ENCODE results near the gene HSD11B2. TPM values are rescaled to one million over a fixed set of nuclear protein-coding genes. Genes with fewer than 3 reads are reported as not detected.

Gene HSD11B2
- total and polyA plus RNA-seq, 10 of the 15 experiments (the other 5 are each of a cell fraction or from before 2014, with no cell fraction given): 0.09 to 0.34 (median 0.21) TPM; not detected in 2

DNA sequence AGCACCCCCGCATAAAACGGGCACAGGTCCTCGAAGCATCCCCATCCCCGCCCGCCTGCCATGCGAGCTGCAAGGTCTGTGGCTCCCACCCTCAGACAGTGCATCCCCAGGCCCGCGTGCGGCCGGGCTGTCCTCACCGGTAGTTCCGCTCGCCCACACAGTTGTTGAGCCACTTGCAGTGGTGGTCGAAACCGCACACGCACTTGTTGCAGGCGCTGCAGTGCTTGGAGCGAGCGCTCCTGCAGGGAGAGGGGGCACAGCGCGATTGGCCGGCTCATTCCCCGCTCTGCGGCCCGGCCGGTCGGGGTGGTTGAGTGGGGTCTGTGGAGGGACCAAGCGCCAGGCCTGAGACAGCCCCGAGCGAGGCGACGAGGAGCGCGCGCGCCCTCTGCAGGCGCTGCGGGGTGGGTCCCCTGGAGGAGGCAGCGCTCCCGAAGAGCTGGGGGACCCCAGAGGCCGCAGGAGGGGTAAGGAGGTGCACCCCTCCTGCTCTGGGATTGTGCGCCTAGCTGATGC is 31.6 kb upstream of the HSD11B2 start:
- Histone ChIP-seq H3K27me3 (replicated peaks in 1 of 2; ENCODE audit: control insufficient read depth in 2 of 2, insufficient read depth in 2 of 2, low read length in 1 of 2) (peaks cover 1 to 6% of the 10 kb centered on the region in 2 experiments), H4K20me1 (ENCODE audit: control insufficient read depth, insufficient read depth) (no peaks in the 10 kb centered on the region), H2AFZ (ENCODE audit: control insufficient read depth, low read depth, low read length) (no peak overlapping the region), H3K9ac (ENCODE audit: control insufficient read depth, insufficient read depth, low read length) (no peak overlapping the region), H3K4me2 (ENCODE audit: control insufficient read depth, insufficient read depth) (no peak overlapping the region), H3K36me3 (ENCODE audit: control insufficient read depth in 2 of 2, insufficient read depth in 2 of 2, low read length in 1 of 2) (no peaks in the 10 kb centered on the region), H3K4me3 (no peak overlapping the region), H3K79me2 (ENCODE audit: control insufficient read depth, insufficient read depth, low read length) (no peaks in the 10 kb centered on the region), H3K4me1 (ENCODE audit: control insufficient read depth, insufficient read depth, low read length) (no peaks in the 10 kb centered on the region), H3K9me3 (replicated peaks; ENCODE audit: control insufficient read depth, insufficient read depth, low read length) (no peaks in the 10 kb centered on the region), H3K27ac (ENCODE audit: control insufficient read depth, insufficient read depth) (no peak overlapping the region)
- peak; percentile 85 for ATAC-seq
- intact Hi-C loops (cut with micrococcal nuclease; ENCODE audit: unreplicated experiment) (loop anchor here (5.0 kb wide), 1 partner anchor 122 kb away; the partner anchor contains the start of gene PLEKHG4), in situ Hi-C loops (cut with MboI) (no loop called here)
- BruUV-seq (replicated peaks): no TSS peak
- FAIRE-seq: no peak
- POLR2A ChIA-PET: no interaction called here
- WGBS (ENCODE audit: insufficient coverage, insufficient replicate concordance, low lambda C conversion rate, missing lambda C conversion rate): 17% methylated on average over 34 of the region's 42 CpGs
- RAD21 ChIA-PET (ENCODE audit: unreplicated experiment): interaction anchor here (0.6 to 2.2 kb wide), 9 partner anchors 11 to 152 kb away, joined by 3 to 19 read pairs (median 3); partner anchors contain the start of gene FHOD1
- CTCF ChIA-PET: interaction anchor here (0.6 to 1.5 kb wide), 19 partner anchors 10 to 738 kb away, joined by 3 to 14 read pairs (median 4); partner anchors contain the start of gene LRRC36
- no peak for DNase-seq (ENCODE audit: low read depth, low spot score)
- SMC1A ChIA-PET (ENCODE audit: uncharacterized antibody, unreplicated experiment): interaction anchor here (1.9 kb wide), 1 partner anchor 138 kb away, joined by 5 read pairs; no protein-coding TSS in a partner anchor
- TF ChIP-seq RAD21 (IDR thresholded peaks at IDR 0.05; ENCODE audit: insufficient read depth, low read depth, low read length) (peak; percentile 74), SMC3 (IDR thresholded peaks at IDR 0.05; ENCODE audit: borderline replicate concordance, low read length) (peak; percentile 63), RUNX3 (IDR thresholded peaks at IDR 0.05; ENCODE audit: low read length) (peak; percentile 30; the same call in 1 of the 2 replicates), KDM1A (IDR thresholded peaks at IDR 0.05; ENCODE audit: borderline replicate concordance) (no peak), NFXL1 (IDR thresholded peaks at IDR 0.05; ENCODE audit: borderline replicate concordance) (no peak)
- TF ChIP-seq, protein P1, sequence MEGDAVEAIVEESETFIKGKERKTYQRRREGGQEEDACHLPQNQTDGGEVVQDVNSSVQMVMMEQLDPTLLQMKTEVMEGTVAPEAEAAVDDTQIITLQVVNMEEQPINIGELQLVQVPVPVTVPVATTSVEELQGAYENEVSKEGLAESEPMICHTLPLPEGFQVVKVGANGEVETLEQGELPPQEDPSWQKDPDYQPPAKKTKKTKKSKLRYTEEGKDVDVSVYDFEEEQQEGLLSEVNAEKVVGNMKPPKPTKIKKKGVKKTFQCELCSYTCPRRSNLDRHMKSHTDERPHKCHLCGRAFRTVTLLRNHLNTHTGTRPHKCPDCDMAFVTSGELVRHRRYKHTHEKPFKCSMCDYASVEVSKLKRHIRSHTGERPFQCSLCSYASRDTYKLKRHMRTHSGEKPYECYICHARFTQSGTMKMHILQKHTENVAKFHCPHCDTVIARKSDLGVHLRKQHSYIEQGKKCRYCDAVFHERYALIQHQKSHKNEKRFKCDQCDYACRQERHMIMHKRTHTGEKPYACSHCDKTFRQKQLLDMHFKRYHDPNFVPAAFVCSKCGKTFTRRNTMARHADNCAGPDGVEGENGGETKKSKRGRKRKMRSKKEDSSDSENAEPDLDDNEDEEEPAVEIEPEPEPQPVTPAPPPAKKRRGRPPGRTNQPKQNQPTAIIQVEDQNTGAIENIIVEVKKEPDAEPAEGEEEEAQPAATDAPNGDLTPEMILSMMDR (IDR thresholded peaks at IDR 0.05 in 2 of 3, conservative IDR thresholded peaks at IDR 0.05 in 1 of 3; ENCODE audit: control insufficient read depth in 2 of 3, extremely low read depth in 1 of 3, insufficient read depth in 1 of 3, low read depth in 3 of 3, low read length in 3 of 3): peak; percentile 67 to 80 (median 71)
- TF ChIP-seq, protein P2, sequence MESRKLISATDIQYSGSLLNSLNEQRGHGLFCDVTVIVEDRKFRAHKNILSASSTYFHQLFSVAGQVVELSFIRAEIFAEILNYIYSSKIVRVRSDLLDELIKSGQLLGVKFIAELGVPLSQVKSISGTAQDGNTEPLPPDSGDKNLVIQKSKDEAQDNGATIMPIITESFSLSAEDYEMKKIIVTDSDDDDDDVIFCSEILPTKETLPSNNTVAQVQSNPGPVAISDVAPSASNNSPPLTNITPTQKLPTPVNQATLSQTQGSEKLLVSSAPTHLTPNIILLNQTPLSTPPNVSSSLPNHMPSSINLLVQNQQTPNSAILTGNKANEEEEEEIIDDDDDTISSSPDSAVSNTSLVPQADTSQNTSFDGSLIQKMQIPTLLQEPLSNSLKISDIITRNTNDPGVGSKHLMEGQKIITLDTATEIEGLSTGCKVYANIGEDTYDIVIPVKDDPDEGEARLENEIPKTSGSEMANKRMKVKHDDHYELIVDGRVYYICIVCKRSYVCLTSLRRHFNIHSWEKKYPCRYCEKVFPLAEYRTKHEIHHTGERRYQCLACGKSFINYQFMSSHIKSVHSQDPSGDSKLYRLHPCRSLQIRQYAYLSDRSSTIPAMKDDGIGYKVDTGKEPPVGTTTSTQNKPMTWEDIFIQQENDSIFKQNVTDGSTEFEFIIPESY (IDR thresholded peaks at IDR 0.05): 0 out of 2 replicates have a peak, but pooled peaks have one; percentile 12
